Measurements from ENCODE around the gene WDR35.

The WDR35 gene

GRCh38 chr2:20023688-20024087 is 33.8 kb upstream of the WDR35 start:
- H3K18ac ChIP-seq (ENCODE audit: low read length): no peak overlapping the region
- H2BK15ac ChIP-seq (replicated peaks; ENCODE audit: low read depth): no peak overlapping the region
- no peak overlapping the region for H3K23ac ChIP-seq (ENCODE audit: low read length)
- H3K9ac ChIP-seq (ENCODE audit: low read length): no peak overlapping the region
- no peak overlapping the region for H3K56ac ChIP-seq (ENCODE audit: low read length)
- H3K4me3 ChIP-seq (ENCODE audit: low read length): no peak overlapping the region
- no peak overlapping the region for H2BK120ac ChIP-seq (ENCODE audit: low read depth, low read length)
- no peaks in the 10 kb centered on the region for H3K4me1 ChIP-seq (ENCODE audit: control insufficient read depth, low read depth, low read length)
- H2BK5ac ChIP-seq (ENCODE audit: low read length): no peak overlapping the region
- no peak overlapping the region for H3K27ac ChIP-seq (ENCODE audit: low read depth, low read length)
- no peak overlapping the region for H3K4ac ChIP-seq (ENCODE audit: low read depth, low read length)
- H2AK5ac ChIP-seq (ENCODE audit: low read length): no peak overlapping the region
- H4K5ac ChIP-seq (ENCODE audit: low read length): no peak overlapping the region
- no peaks in the 10 kb centered on the region for H3K79me2 ChIP-seq (ENCODE audit: control insufficient read depth, insufficient read depth, low read length)
- no peak for DNase-seq
- no peak overlapping the region for H4K8ac ChIP-seq (ENCODE audit: low read depth, low read length)
- H3K79me1 ChIP-seq (ENCODE audit: low read length): no peaks in the 10 kb centered on the region
- H3K27me3 ChIP-seq (ENCODE audit: insufficient read depth, low read length, poor library complexity): no peaks in the 10 kb centered on the region
- H3K36me3 ChIP-seq (ENCODE audit: control insufficient read depth, insufficient read depth, low read length): no peaks in the 10 kb centered on the region
- WGBS (ENCODE audit: extremely low coverage, insufficient coverage, low lambda C conversion rate): no CpG with 5 or more reads among the region's 4 CpGs
- H3K4me2 ChIP-seq (ENCODE audit: low read length): no peak overlapping the region

- Histone ChIP-seq H4K5ac (ENCODE audit: low read length) (no peak overlapping the region), H3K9ac (ENCODE audit: low read length) (no peak overlapping the region), H3K27ac (ENCODE audit: low read depth, low read length) (no peak overlapping the region), H3K4me1 (ENCODE audit: control insufficient read depth, low read depth, low read length) (no peaks in the 10 kb centered on the region), H2BK15ac (replicated peaks; ENCODE audit: low read depth) (no peak overlapping the region), H2BK5ac (ENCODE audit: low read length) (no peak overlapping the region), H4K8ac (ENCODE audit: low read depth, low read length) (no peak overlapping the region), H3K4me3 (ENCODE audit: low read length) (no peak overlapping the region), H3K79me2 (ENCODE audit: control insufficient read depth, insufficient read depth, low read length) (no peaks in the 10 kb centered on the region), H3K23ac (ENCODE audit: low read length) (no peak overlapping the region), H3K56ac (ENCODE audit: low read length) (no peak overlapping the region), H3K4me2 (ENCODE audit: low read length) (no peak overlapping the region), H3K27me3 (ENCODE audit: insufficient read depth, low read length, poor library complexity) (no peaks in the 10 kb centered on the region), H3K79me1 (ENCODE audit: low read length) (no peaks in the 10 kb centered on the region), H3K36me3 (ENCODE audit: control insufficient read depth, insufficient read depth, low read length) (no peaks in the 10 kb centered on the region), H2BK120ac (ENCODE audit: low read depth, low read length) (no peak overlapping the region), H3K18ac (ENCODE audit: low read length) (no peak overlapping the region), H2AK5ac (ENCODE audit: low read length) (no peak overlapping the region), H3K4ac (ENCODE audit: low read depth, low read length) (no peak overlapping the region)
- no CpG with 5 or more reads among the region's 3 CpGs for WGBS (ENCODE audit: extremely low coverage, insufficient coverage, low lambda C conversion rate)
- no peak for DNase-seq
Measured at GRCh38 chr2:20021405-20022009, 31.6 kb upstream of the WDR35 start.

- no peak overlapping the region for H3K4me3 ChIP-seq (ENCODE audit: low read length)
- H3K9ac ChIP-seq (ENCODE audit: low read length): no peak overlapping the region
- no peak overlapping the region for H3K4ac ChIP-seq (ENCODE audit: low read depth, low read length)
- no peak overlapping the region for H4K8ac ChIP-seq (ENCODE audit: low read depth, low read length)
- no peaks in the 10 kb centered on the region for H3K79me1 ChIP-seq (ENCODE audit: low read length)
- no peak overlapping the region for H2AK5ac ChIP-seq (ENCODE audit: low read length)
- H3K4me2 ChIP-seq (ENCODE audit: low read length): no peak overlapping the region
- H2BK5ac ChIP-seq (ENCODE audit: low read length): no peak overlapping the region
- H3K27me3 ChIP-seq (ENCODE audit: insufficient read depth, low read length, poor library complexity): no peaks in the 10 kb centered on the region
- H3K36me3 ChIP-seq (ENCODE audit: control insufficient read depth, insufficient read depth, low read length): no peaks in the 10 kb centered on the region
- no peaks in the 10 kb centered on the region for H3K4me1 ChIP-seq (ENCODE audit: control insufficient read depth, low read depth, low read length)
- no peak overlapping the region for H2BK120ac ChIP-seq (ENCODE audit: low read depth, low read length)
- no peak for DNase-seq
- H3K18ac ChIP-seq (ENCODE audit: low read length): no peak overlapping the region
- WGBS (ENCODE audit: extremely low coverage, insufficient coverage, low lambda C conversion rate): no CpG with 5 or more reads among the region's 4 CpGs
- no peak overlapping the region for H3K27ac ChIP-seq (ENCODE audit: low read depth, low read length)
- H3K56ac ChIP-seq (ENCODE audit: low read length): no peak overlapping the region
- no peak overlapping the region for H2BK15ac ChIP-seq (replicated peaks; ENCODE audit: low read depth)
- no peaks in the 10 kb centered on the region for H3K79me2 ChIP-seq (ENCODE audit: control insufficient read depth, insufficient read depth, low read length)
- H4K5ac ChIP-seq (ENCODE audit: low read length): no peak overlapping the region
- no peak overlapping the region for H3K23ac ChIP-seq (ENCODE audit: low read length)
Measured at GRCh38 chr2:20019747-20020146, 29.8 kb upstream of the WDR35 start.

GRCh38 chr2:20018601-20019152 is 28.8 kb upstream of the WDR35 start:
- Histone ChIP-seq H3K4me2 (ENCODE audit: low read length) (no peak overlapping the region), H3K27me3 (ENCODE audit: insufficient read depth, low read length, poor library complexity) (no peaks in the 10 kb centered on the region), H3K79me2 (ENCODE audit: control insufficient read depth, insufficient read depth, low read length) (no peaks in the 10 kb centered on the region), H2AK5ac (ENCODE audit: low read length) (no peak overlapping the region), H4K5ac (ENCODE audit: low read length) (no peak overlapping the region), H3K23ac (ENCODE audit: low read length) (no peak overlapping the region), H3K56ac (ENCODE audit: low read length) (no peak overlapping the region), H3K4ac (ENCODE audit: low read depth, low read length) (no peak overlapping the region), H3K4me3 (ENCODE audit: low read length) (no peak overlapping the region), H3K9ac (ENCODE audit: low read length) (no peak overlapping the region), H3K18ac (ENCODE audit: low read length) (no peak overlapping the region), H4K8ac (ENCODE audit: low read depth, low read length) (no peak overlapping the region), H2BK120ac (ENCODE audit: low read depth, low read length) (no peak overlapping the region), H3K27ac (ENCODE audit: low read depth, low read length) (no peak overlapping the region), H3K36me3 (ENCODE audit: control insufficient read depth, insufficient read depth, low read length) (no peaks in the 10 kb centered on the region), H3K4me1 (ENCODE audit: control insufficient read depth, low read depth, low read length) (no peaks in the 10 kb centered on the region), H2BK15ac (replicated peaks; ENCODE audit: low read depth) (no peak overlapping the region), H2BK5ac (ENCODE audit: low read length) (no peak overlapping the region), H3K79me1 (ENCODE audit: low read length) (no peaks in the 10 kb centered on the region)
- no peak for DNase-seq
- no CpG with 5 or more reads among the region's 2 CpGs for WGBS (ENCODE audit: extremely low coverage, insufficient coverage, low lambda C conversion rate)

- no peaks in the 10 kb centered on the region for H3K36me3 ChIP-seq (ENCODE audit: control insufficient read depth, insufficient read depth, low read length)
- H2AK5ac ChIP-seq (ENCODE audit: low read length): no peak overlapping the region
- no peak overlapping the region for H4K8ac ChIP-seq (ENCODE audit: low read depth, low read length)
- peaks cover 3% of the 10 kb centered on the region for H3K4me1 ChIP-seq (ENCODE audit: control insufficient read depth, low read depth, low read length)
- no peak overlapping the region for H3K56ac ChIP-seq (ENCODE audit: low read length)
- no peaks in the 10 kb centered on the region for H3K79me2 ChIP-seq (ENCODE audit: control insufficient read depth, insufficient read depth, low read length)
- DNase-seq: peak; percentile 59
- H3K79me1 ChIP-seq (ENCODE audit: low read length): no peaks in the 10 kb centered on the region
- no peak overlapping the region for H3K4me3 ChIP-seq (ENCODE audit: low read length)
- no peak overlapping the region for H3K4ac ChIP-seq (ENCODE audit: low read depth, low read length)
- H3K9ac ChIP-seq (ENCODE audit: low read length): no peak overlapping the region
- no peak overlapping the region for H3K23ac ChIP-seq (ENCODE audit: low read length)
- H3K4me2 ChIP-seq (ENCODE audit: low read length): no peak overlapping the region
- no peak overlapping the region for H2BK5ac ChIP-seq (ENCODE audit: low read length)
- no peak overlapping the region for H4K5ac ChIP-seq (ENCODE audit: low read length)
- H2BK15ac ChIP-seq (replicated peaks; ENCODE audit: low read depth): no peak overlapping the region
- H2BK120ac ChIP-seq (ENCODE audit: low read depth, low read length): no peak overlapping the region
- no peak overlapping the region for H3K18ac ChIP-seq (ENCODE audit: low read length)
- no peaks in the 10 kb centered on the region for H3K27me3 ChIP-seq (ENCODE audit: insufficient read depth, low read length, poor library complexity)
- H3K27ac ChIP-seq (ENCODE audit: low read depth, low read length): no peak overlapping the region
Measured at GRCh38 chr2:20016346-20016745, 26.4 kb upstream of the WDR35 start.

GRCh38 chr2:20015482-20016083 is 25.7 kb upstream of the WDR35 start:
- Histone ChIP-seq H3K18ac (ENCODE audit: low read length) (no peak overlapping the region), H4K8ac (ENCODE audit: low read depth, low read length) (no peak overlapping the region), H3K4ac (ENCODE audit: low read depth, low read length) (no peak overlapping the region), H3K23ac (ENCODE audit: low read length) (no peak overlapping the region), H3K4me1 (ENCODE audit: control insufficient read depth, low read depth, low read length) (peaks cover 3% of the 10 kb centered on the region), H2BK15ac (replicated peaks; ENCODE audit: low read depth) (no peak overlapping the region), H3K9ac (ENCODE audit: low read length) (no peak overlapping the region), H3K4me3 (ENCODE audit: low read length) (no peak overlapping the region), H3K4me2 (ENCODE audit: low read length) (no peak overlapping the region), H3K27ac (ENCODE audit: low read depth, low read length) (no peak overlapping the region), H3K36me3 (ENCODE audit: control insufficient read depth, insufficient read depth, low read length) (no peaks in the 10 kb centered on the region), H4K5ac (ENCODE audit: low read length) (no peak overlapping the region), H3K27me3 (ENCODE audit: insufficient read depth, low read length, poor library complexity) (no peaks in the 10 kb centered on the region), H2AK5ac (ENCODE audit: low read length) (no peak overlapping the region), H2BK5ac (ENCODE audit: low read length) (no peak overlapping the region), H2BK120ac (ENCODE audit: low read depth, low read length) (no peak overlapping the region), H3K79me2 (ENCODE audit: control insufficient read depth, insufficient read depth, low read length) (no peaks in the 10 kb centered on the region), H3K79me1 (ENCODE audit: low read length) (no peaks in the 10 kb centered on the region), H3K56ac (ENCODE audit: low read length) (no peak overlapping the region)
- DNase-seq: peak; percentile 61
- no CpG with 5 or more reads among the region's 2 CpGs for WGBS (ENCODE audit: extremely low coverage, insufficient coverage, low lambda C conversion rate)
